H1 (cell line): ENCODE results near the gene LMNTD2. TPM values are rescaled to one million over a fixed set of nuclear protein-coding genes. Genes with fewer than 3 reads are reported as not detected.

ENCODE experiments used
- CHD7 ChIP-seq: fragments of 300-600 bp; sonication (generic); IDR thresholded peaks from 2 replicates; pipeline ENCODE4 v1.7.1; 2012; ENCODE audit warnings: low read length, moderate library complexity, mild to moderate bottlenecking, inconsistent platforms; ENCODE audit not compliant: insufficient replicate concordance
- CREB1 ChIP-seq: IDR thresholded peaks from 2 replicates; pipeline ENCODE4 v1.6.1; 2012; ENCODE audit warnings: inconsistent platforms
- RAD21 ChIP-seq, 2 experiments: IDR thresholded peaks in 1 of 2; conservative IDR thresholded peaks in 1 of 2; 2 replicates each; pipeline ENCODE4 v1.6.1; 2011; ENCODE audit warnings: low read depth in 2 of 2, low read length in 2 of 2, improper control_type of control experiment in 1 of 2, inconsistent platforms in 1 of 2, mild to moderate bottlenecking in 1 of 2, moderate library complexity in 1 of 2
- SP1 ChIP-seq: IDR thresholded peaks from 2 replicates; pipeline ENCODE4 v1.6.1; 2011; ENCODE audit warnings: low read depth, low read length
- TAF1 ChIP-seq: IDR thresholded peaks from 2 replicates; pipeline ENCODE4 v1.6.1; 2011; ENCODE audit warnings: mild to moderate bottlenecking, low read depth, low read length
- polyA plus RNA-seq, 7 experiments: library from polyadenylated mRNA; depleted of rRNA in 3 of 7; stranded (reverse) in 5 of 7; unstranded in 2 of 7; fragments of >200 nt in 5 of 7; fragments of 200-250 nt in 2 of 7; gene quantifications; 1 replicate in 5 of 7; 2 replicates in 1 of 7; 4 replicates in 1 of 7; pipeline versions ENCODE4 v1.2.1 to v1.2.3, GENCODE V29; 2011 to 2013; ENCODE audit warnings: missing spikeins in 2 of 7, mixed read lengths in 2 of 7
- total RNA-seq: library from RNA; stranded (reverse); fragmentation: NEBNext Ultra II Directional; extraction: Animal tissue kit (Norgen Biotek cat#: 25700); gene quantifications from 2 replicates; pipeline ENCODE4 v1.2.1, GENCODE V29; 2021
- TF ChIP-seq, protein P1 (sequence below), 3 experiments: IDR thresholded peaks; 1 replicate in 2 of 3; 2 replicates in 1 of 3; pipeline versions ENCODE4 v1.5.1 to v1.6.1; 2011; ENCODE audit warnings: low read length in 3 of 3, mild to moderate bottlenecking in 3 of 3, inconsistent platforms in 2 of 3, low read depth in 1 of 3, moderate library complexity in 1 of 3; ENCODE audit not compliant: insufficient read depth in 1 of 3; ENCODE audit errors: control extremely low read depth in 1 of 3

Gene LMNTD2
- total and polyA plus RNA-seq, 2 of the 8 experiments (the other 6 are each of a cell fraction or from before 2014, with no cell fraction given), result 1.6 to 3.1 TPM

- no peak for TF ChIP-seq CHD7
- TF ChIP-seq RAD21 (IDR thresholded peaks at IDR 0.05 in 1 of 2, conservative IDR thresholded peaks at IDR 0.05 in 1 of 2; ENCODE audit: low read depth in 2 of 2, low read length in 2 of 2), result no peak
- TF ChIP-seq TAF1, result 0 out of 2 replicates have a peak, but pooled peaks have one; percentile 29
- TF ChIP-seq, protein P1, sequence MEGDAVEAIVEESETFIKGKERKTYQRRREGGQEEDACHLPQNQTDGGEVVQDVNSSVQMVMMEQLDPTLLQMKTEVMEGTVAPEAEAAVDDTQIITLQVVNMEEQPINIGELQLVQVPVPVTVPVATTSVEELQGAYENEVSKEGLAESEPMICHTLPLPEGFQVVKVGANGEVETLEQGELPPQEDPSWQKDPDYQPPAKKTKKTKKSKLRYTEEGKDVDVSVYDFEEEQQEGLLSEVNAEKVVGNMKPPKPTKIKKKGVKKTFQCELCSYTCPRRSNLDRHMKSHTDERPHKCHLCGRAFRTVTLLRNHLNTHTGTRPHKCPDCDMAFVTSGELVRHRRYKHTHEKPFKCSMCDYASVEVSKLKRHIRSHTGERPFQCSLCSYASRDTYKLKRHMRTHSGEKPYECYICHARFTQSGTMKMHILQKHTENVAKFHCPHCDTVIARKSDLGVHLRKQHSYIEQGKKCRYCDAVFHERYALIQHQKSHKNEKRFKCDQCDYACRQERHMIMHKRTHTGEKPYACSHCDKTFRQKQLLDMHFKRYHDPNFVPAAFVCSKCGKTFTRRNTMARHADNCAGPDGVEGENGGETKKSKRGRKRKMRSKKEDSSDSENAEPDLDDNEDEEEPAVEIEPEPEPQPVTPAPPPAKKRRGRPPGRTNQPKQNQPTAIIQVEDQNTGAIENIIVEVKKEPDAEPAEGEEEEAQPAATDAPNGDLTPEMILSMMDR (IDR thresholded peaks at IDR 0.05; ENCODE audit: control extremely low read depth in 1 of 3, insufficient read depth in 1 of 3, low read depth in 1 of 3, low read length in 3 of 3), result no peak
- TF ChIP-seq CREB1, result peak; percentile 48; the same call in 1 of the 2 replicates
- TF ChIP-seq SP1, result peak; percentile 93
Measured at GRCh38 chr11:560305-561147, at the start of gene LMNTD2, which contains the start of gene RASSF7 (continued).
